Inflammatory macrophage treated with lipopolysaccharide for 1 hour (primary cell): Measurements from ENCODE around the gene STAG1.
A peak's percentile ranks its signal among the peaks of the same experiment; 100 is the strongest.
"Not testable (repeated sequence)": the region's sequence is repeated elsewhere in the genome, so short reads cannot be mapped to it uniquely, and the experiment has no call there.

ENCODE experiments used
- DNase-seq, 2 donors: peaks; one replicate each; pipeline ENCODE4 v3.0.0-alpha.2; 2020 to 2022

The STAG1 gene

DNA sequence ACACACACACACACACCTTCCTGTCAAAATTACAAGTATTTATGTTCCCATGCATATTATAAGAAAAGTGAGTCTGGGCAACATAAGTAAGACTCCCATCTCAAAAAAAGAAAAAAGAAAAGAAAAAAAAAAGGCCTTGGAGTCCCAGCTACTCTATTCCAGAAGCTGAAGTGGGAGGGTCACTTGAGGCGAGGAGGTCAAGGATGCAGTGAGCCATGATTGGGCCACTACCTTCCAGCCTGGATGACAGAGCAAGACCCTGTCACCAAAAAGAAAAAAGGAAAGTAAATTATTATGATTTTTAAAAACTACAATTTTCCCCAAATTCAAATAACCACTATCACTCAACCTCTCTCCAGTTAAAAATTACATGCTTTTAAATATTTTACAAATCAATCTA lies 113.1 kb downstream of the STAG1 start:
- no peak for DNase-seq

GRCh38 chr3:136637176-136637575 lies 115.0 kb downstream of the STAG1 start:
- DNase-seq: no peak

- no peak for DNase-seq
Observed at GRCh38 chr3:136634821-136635220, 117.4 kb downstream of the STAG1 start.

DNA sequence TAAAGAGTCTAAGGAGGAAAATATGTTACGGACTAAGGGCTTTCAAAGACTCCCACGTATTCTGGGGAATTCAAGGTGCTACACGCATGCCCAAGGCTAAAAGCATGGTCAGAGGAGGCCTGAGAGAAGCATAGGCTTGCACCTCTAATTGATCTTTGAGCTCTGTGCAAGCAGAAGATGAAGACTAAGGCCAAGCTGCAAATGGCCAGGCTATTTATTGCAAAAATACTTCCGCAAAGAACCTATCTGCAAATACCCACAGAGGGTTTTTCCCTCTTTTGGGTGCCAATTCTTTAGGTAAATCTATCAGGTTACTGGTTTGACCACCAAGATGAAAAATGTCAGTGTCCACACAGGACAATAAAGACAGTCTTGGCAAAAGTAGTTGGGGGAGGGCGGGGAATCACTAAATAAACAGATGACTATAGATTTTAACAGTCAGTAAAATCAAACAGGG lies 119.5 kb downstream of the STAG1 start:
- DNase-seq: no peak

DNA sequence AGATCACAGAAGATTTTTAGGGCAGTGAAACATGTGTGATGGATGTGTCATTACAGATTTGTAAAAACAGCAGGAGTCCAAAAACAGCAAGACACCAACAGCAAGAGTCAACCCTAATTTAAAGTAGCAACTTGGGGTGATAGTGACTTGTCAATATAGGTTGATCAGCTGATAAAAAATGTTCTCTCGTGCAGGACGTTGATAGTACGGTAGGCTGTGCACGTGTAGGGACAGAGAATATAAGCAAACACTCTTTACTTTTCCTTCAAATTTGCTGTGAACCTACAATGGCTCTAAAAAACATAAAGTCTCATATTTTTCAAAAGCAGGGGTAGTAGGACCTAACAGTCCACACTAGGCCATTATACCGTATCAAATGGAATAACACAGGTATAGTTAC lies 120.8 kb downstream of the STAG1 start:
- no peak for DNase-seq

DNA sequence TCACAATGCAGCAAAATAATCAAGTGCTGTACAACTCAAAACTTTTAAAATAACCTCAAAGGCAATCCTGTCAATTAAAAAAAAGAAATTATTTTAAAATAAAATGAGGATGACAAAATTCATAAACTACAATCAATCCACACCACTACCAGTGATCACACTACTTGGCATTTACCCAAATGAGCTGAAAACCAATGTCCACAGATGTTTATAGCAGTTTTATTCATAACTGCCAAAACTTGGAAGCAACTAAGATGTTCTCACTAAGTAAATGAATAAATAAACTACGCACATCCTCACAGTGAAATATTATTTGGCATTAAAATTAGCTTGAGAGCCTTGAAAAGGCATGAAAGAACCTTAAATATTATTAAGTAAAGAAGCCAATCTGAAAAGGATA lies 121.3 kb downstream of the STAG1 start:
- DNase-seq: no peak

- DNase-seq: peak; percentile 53 to 72
Observed at GRCh38 chr3:136626493-136626892, 125.7 kb downstream of the STAG1 start.

DNA sequence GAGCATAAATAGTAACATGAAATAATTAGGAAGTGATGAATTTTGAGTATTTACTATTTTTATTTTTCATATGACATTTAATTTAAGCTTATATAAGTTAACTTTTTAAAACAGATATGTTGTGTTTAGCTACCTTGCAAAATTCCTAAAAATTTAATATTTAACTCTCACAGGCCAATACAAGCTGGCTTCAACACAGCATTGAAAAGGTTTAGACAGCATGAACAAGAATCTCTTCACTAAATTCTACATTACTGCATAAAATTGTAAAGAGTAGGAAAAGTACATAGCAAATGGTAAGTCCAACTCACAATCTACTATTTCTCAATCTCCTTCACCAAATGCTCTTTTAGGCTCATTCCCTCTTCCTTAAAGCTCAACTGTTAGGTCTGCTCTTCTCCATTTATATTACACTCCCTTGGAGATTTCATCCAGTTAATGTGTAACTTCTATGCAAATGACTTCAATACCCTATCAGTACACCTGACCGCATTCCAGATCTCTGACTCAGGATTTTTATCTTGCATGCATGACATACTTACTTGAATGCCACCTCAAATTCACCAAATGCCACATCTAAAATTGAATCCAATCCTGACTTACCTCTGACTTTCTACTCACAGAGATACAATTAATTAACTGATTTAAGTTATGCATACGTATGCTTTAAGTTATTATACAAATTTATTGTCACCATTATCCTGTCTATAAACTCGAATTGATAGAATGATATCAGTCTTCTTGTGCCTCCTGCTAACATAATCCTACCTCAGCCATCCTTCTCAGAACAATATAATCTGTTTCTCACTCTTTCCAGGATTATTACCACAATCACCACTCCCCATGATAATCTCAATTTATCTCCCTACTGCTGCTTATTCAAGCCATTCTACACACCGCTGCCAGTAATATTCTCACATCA lies 127.0 kb downstream of the STAG1 start:
- no peak for DNase-seq

DNA sequence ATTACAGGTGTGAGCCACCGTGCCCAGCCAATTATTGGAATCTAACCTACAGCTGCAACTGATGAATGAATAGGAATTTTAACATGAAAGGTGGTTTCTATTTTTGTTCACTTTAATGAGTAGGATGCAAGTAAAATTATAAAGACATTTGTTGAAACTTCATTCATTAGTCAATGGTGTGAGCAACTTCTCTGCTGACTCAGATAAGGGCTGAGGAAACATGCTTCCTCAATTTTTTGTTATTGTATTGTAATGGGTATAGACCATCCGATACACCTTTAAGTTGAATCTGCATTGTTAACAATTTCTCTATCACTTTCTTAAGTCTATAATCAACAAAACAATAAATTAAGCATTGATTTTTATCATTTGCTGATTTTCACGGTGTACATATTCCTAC lies 127.8 kb downstream of the STAG1 start:
- peak; percentile 60 to 66 for DNase-seq

- DNase-seq: no peak
Observed at GRCh38 chr3:136621628-136622027, 130.6 kb downstream of the STAG1 start.

GRCh38 chr3:136620436-136620835 lies 131.7 kb downstream of the STAG1 start:
- DNase-seq: peak; percentile 30

- not testable (repeated sequence) for DNase-seq
Observed at GRCh38 chr3:136617969-136618525, 134.1 kb downstream of the STAG1 start.

GRCh38 chr3:136617198-136617597 lies 135.0 kb downstream of the STAG1 start:
- DNase-seq: no peak

GRCh38 chr3:136612512-136612911 lies 139.7 kb downstream of the STAG1 start:
- no peak for DNase-seq

DNA sequence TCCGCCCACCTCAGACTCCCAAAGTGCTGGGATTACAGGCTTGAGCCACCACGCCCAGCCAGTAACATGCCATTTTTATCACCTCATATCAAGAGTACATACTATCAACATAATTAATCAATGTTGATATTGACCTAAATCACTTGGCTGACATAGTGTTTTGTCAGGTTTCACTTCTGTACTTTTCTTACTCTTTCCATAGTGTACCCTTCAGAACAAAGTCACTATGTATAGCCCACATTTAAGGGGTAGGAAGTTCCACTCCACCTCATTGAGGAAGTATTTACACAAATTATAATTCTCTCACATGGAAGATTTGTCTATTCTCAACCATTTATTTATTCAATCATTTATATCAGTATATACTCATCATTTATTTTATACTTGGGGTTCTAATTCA lies 145.2 kb downstream of the STAG1 start:
- no peak for DNase-seq

DNA sequence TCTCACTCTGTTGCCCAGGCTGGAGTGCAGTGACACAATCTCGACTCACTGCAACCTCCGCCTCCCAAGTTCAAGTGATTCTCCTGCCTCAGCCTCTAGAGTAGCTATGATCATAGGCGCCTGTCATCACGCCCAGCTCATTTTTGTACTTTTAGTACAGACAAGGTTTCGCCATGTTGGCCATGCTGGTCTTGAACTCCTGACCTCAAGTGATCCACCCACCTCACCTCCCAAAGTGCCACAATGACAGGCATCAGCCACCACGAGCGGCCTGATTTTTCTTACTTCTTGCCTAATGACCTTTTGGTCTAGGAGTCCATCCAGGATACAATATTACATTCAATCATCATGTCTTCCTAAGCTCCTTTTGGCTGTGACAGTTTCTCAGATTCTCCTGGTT lies 146.0 kb downstream of the STAG1 start:
- DNase-seq: not testable (repeated sequence)

DNA sequence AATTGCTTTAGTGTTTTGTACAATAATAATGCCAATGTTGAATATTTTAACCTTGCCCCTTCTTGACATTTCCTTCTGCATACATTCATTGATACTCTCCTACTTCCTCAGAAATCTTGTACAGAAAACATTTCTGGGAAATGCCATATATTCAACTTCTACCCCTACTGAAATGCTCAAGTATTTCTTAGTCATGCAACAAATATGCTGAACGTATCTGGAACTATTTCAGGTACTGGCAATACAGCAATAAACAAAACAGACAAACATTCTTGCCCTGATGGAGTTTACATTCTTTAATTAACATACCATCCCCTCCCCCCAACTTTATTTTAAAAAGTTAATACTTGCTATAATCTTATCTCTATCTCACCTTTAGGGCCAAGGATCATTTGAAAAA lies 147.2 kb downstream of the STAG1 start:
- no peak for DNase-seq

- no peak for DNase-seq
Observed at GRCh38 chr3:136602818-136603217, 149.4 kb downstream of the STAG1 start.

- peak; percentile 58 to 84 for DNase-seq
Observed at GRCh38 chr3:136595913-136596697, 156.1 kb downstream of the STAG1 start.

DNA sequence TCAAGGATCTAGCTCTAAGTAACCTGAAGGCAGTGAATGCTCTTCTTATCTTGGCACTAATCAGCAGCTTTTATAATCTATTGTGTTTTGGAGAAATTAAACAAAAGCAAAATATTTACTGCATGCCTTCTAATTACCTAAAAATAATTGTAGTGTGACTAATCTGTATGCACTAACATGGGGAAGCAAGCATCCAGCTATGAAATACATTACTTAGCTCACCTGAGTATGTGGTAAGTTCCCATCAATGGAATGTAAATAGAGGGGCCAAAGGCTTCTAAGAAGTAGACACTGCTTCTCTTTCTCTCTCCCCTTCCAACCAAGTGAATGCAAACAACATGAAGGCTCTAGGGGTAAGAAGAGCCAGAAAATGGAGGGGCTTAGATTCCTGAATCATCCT lies 165.6 kb downstream of the STAG1 start:
- no peak for DNase-seq

DNA sequence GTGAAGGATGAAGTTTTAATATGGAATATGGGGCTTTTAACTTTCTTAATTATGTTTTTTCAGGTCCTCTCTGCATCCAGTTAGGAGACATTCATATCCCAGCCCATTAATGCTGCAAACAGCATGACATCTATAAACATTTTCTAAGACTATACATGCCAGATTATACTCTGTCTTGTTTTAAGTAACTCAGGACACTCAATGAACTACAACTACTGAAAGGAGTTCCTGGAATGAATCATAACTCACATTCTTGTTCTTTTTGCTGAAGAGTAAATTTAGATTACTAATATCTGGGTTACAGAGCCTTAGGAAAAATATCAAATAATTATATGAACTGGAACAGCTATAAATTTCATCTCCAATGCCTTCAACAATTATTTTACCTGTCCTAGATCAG lies 167.4 kb downstream of the STAG1 start:
- no peak for DNase-seq

DNA sequence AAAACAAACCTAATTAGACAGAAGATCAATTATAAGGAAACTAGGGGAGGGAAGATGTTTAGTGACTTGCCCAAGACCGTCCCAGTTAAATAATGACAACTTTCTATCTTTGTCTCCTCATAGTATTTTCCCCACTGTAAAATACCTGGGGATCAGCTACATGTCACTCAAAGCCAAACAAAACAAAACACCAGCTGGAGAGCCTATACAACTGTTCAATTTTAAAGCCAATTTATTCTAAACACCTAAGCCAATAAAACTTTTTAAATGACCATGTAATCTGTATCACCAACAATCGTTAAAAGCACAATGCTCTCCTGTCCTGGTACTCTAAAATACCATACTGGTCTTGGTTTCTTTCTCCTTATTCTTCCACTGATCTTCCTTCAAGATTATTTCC lies 168.4 kb downstream of the STAG1 start:
- no peak for DNase-seq

DNA sequence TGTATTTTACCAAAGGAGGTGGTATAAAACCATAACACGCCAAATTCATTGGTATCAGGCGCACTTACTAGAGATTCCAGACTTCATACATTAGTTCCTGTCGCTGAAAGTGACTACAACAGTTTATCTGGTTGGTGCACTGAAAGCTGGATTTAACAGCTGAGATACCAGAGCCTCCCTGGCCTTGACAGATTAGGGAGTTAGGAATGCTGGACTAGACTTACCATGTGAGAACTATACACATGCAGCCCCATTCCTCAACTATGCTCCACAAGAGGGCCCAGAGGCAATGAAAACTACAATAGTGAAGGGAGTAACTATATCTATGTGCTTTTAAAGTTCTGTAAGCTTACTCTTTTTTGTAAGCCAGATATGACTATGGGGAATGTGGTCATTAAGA lies 174.4 kb downstream of the STAG1 start:
- DNase-seq: no peak
